HCT116 (cell line): ENCODE results near the gene PCLO.

Experiments used
- CEBPB ChIP-seq: IDR thresholded peaks from 2 replicates; pipeline ENCODE4 v1.6.1; 2012; ENCODE audit warnings: low read depth
- EZH2 ChIP-seq: fragments of 200-600 bp; sonication (generic); IDR thresholded peaks from 2 replicates; pipeline ENCODE4 v1.6.1; 2017; ENCODE audit warnings: antibody characterized with exemption, mixed run types
- EZH2phosphoT487 ChIP-seq: fragments of 200-600 bp; IDR thresholded peaks from 2 replicates; pipeline ENCODE4 v1.6.1; 2018; ENCODE audit warnings: antibody characterized with exemption, borderline replicate concordance
- JUND ChIP-seq: IDR thresholded peaks from 2 replicates; pipeline ENCODE4 v1.6.1; 2012
- POLR2A ChIP-seq: IDR thresholded peaks from 2 replicates; pipeline ENCODE4 v1.7.0; 2011; ENCODE audit warnings: borderline replicate concordance; ENCODE audit not compliant: insufficient read depth, insufficient read length; ENCODE audit errors: extremely low read depth
- RAD21 ChIP-seq: IDR thresholded peaks from 2 replicates; pipeline ENCODE4 v1.6.1; 2012; ENCODE audit warnings: low read depth, mild to moderate bottlenecking
- SIN3A ChIP-seq: IDR thresholded peaks from 2 replicates; pipeline ENCODE4 v1.6.1; 2012; ENCODE audit warnings: low read depth
- SP1 ChIP-seq: IDR thresholded peaks from 2 replicates; pipeline ENCODE4 v1.6.1; 2012; ENCODE audit warnings: low read depth
- ZNF274 ChIP-seq: fragments of 200-500 bp; sonication (Bioruptor generic); IDR thresholded peaks from 2 replicates; pipeline ENCODE4 v1.6.1; 2014; ENCODE audit warnings: mild to moderate bottlenecking, low read depth, low read length, inconsistent platforms
- TF ChIP-seq, protein P1 (sequence below), 3 experiments: fragments of 200-600 bp in 1 of 3; sonication (generic) in 1 of 3; IDR thresholded peaks in 2 of 3; conservative IDR thresholded peaks in 1 of 3; 2 replicates each; pipeline ENCODE4 v1.5.1; 2012 to 2017; ENCODE audit warnings: low read depth in 2 of 3, low read length in 2 of 3, antibody characterized with exemption in 1 of 3, borderline replicate concordance in 1 of 3, control low read depth in 1 of 3, mild to moderate bottlenecking in 1 of 3, mixed read lengths in 1 of 3, mixed run types in 1 of 3, moderate library complexity in 1 of 3; ENCODE audit not compliant: insufficient read depth in 1 of 3
- TF ChIP-seq, protein P2 (sequence below): IDR thresholded peaks from 2 replicates; pipeline ENCODE4 v1.6.1; 2012; ENCODE audit warnings: low read depth

DNA sequence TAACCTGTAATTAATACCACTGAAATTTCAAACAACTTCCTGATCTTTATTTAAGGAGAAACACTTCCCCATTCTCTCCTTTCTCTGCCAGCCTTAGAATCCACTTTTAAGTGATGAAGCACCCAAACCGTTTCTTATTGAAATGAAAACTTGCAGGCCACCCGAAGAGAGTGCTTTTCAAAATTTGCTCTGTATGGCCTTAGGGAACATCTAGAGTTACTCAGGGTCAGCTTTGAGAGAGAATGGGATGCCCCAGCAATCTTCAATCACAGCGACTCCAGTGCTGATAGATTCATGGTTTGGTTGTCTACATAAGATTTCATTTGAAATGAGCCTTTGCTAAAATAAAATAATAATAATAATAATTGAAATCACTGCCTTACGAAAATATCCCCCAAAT lies 323.1 kb downstream of the PCLO start:
- TF ChIP-seq EZH2phosphoT487 (no peak), JUND (no peak), CEBPB (no peak), RAD21 (no peak), POLR2A (no peak), ZNF274 (no peak), SIN3A (no peak), EZH2 (no peak), SP1 (no peak)
- TF ChIP-seq, protein P1, sequence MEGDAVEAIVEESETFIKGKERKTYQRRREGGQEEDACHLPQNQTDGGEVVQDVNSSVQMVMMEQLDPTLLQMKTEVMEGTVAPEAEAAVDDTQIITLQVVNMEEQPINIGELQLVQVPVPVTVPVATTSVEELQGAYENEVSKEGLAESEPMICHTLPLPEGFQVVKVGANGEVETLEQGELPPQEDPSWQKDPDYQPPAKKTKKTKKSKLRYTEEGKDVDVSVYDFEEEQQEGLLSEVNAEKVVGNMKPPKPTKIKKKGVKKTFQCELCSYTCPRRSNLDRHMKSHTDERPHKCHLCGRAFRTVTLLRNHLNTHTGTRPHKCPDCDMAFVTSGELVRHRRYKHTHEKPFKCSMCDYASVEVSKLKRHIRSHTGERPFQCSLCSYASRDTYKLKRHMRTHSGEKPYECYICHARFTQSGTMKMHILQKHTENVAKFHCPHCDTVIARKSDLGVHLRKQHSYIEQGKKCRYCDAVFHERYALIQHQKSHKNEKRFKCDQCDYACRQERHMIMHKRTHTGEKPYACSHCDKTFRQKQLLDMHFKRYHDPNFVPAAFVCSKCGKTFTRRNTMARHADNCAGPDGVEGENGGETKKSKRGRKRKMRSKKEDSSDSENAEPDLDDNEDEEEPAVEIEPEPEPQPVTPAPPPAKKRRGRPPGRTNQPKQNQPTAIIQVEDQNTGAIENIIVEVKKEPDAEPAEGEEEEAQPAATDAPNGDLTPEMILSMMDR (IDR thresholded peaks at IDR 0.05 in 2 of 3, conservative IDR thresholded peaks at IDR 0.05 in 1 of 3; ENCODE audit: borderline replicate concordance in 1 of 3, insufficient read depth in 1 of 3, low read depth in 2 of 3, low read length in 2 of 3), result no peak
- TF ChIP-seq, protein P2, sequence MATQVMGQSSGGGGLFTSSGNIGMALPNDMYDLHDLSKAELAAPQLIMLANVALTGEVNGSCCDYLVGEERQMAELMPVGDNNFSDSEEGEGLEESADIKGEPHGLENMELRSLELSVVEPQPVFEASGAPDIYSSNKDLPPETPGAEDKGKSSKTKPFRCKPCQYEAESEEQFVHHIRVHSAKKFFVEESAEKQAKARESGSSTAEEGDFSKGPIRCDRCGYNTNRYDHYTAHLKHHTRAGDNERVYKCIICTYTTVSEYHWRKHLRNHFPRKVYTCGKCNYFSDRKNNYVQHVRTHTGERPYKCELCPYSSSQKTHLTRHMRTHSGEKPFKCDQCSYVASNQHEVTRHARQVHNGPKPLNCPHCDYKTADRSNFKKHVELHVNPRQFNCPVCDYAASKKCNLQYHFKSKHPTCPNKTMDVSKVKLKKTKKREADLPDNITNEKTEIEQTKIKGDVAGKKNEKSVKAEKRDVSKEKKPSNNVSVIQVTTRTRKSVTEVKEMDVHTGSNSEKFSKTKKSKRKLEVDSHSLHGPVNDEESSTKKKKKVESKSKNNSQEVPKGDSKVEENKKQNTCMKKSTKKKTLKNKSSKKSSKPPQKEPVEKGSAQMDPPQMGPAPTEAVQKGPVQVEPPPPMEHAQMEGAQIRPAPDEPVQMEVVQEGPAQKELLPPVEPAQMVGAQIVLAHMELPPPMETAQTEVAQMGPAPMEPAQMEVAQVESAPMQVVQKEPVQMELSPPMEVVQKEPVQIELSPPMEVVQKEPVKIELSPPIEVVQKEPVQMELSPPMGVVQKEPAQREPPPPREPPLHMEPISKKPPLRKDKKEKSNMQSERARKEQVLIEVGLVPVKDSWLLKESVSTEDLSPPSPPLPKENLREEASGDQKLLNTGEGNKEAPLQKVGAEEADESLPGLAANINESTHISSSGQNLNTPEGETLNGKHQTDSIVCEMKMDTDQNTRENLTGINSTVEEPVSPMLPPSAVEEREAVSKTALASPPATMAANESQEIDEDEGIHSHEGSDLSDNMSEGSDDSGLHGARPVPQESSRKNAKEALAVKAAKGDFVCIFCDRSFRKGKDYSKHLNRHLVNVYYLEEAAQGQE, result no peak
